HepG2 (cell line): ENCODE results near the gene TTC17. TPM values are rescaled to one million over a fixed set of nuclear protein-coding genes. Genes with fewer than 3 reads are reported as not detected.

Experiments used
- ADNP ChIP-seq: sonication (generic); formaldehyde crosslinking; IDR thresholded peaks from 2 replicates; pipeline ENCODE4 v1.4.0; 2020; ENCODE audit warnings: missing genetic modification reagents
- ATAD3A ChIP-seq: sonication (generic); formaldehyde crosslinking; IDR thresholded peaks from 2 replicates; pipeline ENCODE4 v1.4.0; 2020; ENCODE audit warnings: missing genetic modification reagents
- CBX1 ChIP-seq: IDR thresholded peaks from one replicate; pipeline ENCODE4 v1.6.1; 2016; ENCODE audit warnings: antibody characterized with exemption, low read depth
- GLMP ChIP-seq: sonication (generic); formaldehyde crosslinking; IDR thresholded peaks from 2 replicates; pipeline ENCODE4 v1.9.0; 2021; ENCODE audit warnings: missing genetic modification reagents, mild to moderate bottlenecking, borderline replicate concordance
- HMG20B ChIP-seq: conservative IDR thresholded peaks from 2 replicates; pipeline ENCODE4 v1.6.1; 2016; ENCODE audit warnings: missing genetic modification reagents, missing compliant biosample characterization
- KAT7 ChIP-seq: IDR thresholded peaks from 2 replicates; pipeline ENCODE4 v1.6.1; 2018; ENCODE audit warnings: borderline replicate concordance, missing compliant biosample characterization
- MXI1 ChIP-seq: IDR thresholded peaks from 3 replicates; pipeline ENCODE4 v1.6.1; 2012; ENCODE audit warnings: low read depth, low read length, inconsistent platforms, borderline replicate concordance
- NR2F1 ChIP-seq, 2 experiments: fragments of 450-650 bp in 1 of 2; formaldehyde crosslinking in 1 of 2; IDR thresholded peaks; 2 replicates each; pipeline versions ENCODE4 v1.5.0 to v1.6.1; 2016 to 2020; ENCODE audit warnings: mild to moderate bottlenecking in 1 of 2, missing compliant biosample characterization in 1 of 2, missing genetic modification reagents in 1 of 2, moderate library complexity in 1 of 2
- RFX3 ChIP-seq: IDR thresholded peaks from 2 replicates; pipeline ENCODE4 v1.6.1; 2016; ENCODE audit warnings: missing biosample characterization, missing genetic modification reagents
- RXRA ChIP-seq: sonication (generic); formaldehyde crosslinking; IDR thresholded peaks from 2 replicates; pipeline ENCODE4 v1.5.1; 2020; ENCODE audit warnings: missing genetic modification reagents
- SIN3A ChIP-seq: IDR thresholded peaks from 2 replicates; pipeline ENCODE4 v1.6.1; 2011; ENCODE audit warnings: low read depth, mild to moderate bottlenecking, control low read depth, low read length, borderline replicate concordance
- SMC3 ChIP-seq: IDR thresholded peaks from 2 replicates; pipeline ENCODE4 v1.6.1; 2011; ENCODE audit warnings: low read length, improper control_type of control experiment
- SNRNP70 ChIP-seq: fragments of 200-400 bp; formaldehyde crosslinking; IDR thresholded peaks from 2 replicates; pipeline ENCODE4 v1.6.1; 2017; ENCODE audit warnings: mild to moderate bottlenecking, low read depth, low read length, moderate library complexity
- SRSF4 ChIP-seq: fragments of 200-400 bp; formaldehyde crosslinking; IDR thresholded peaks from one replicate; pipeline ENCODE4 v1.6.1; 2018; ENCODE audit warnings: mild to moderate bottlenecking, low read depth, low read length, moderate library complexity; ENCODE audit not compliant: poor library complexity, severe bottlenecking
- TCF12 ChIP-seq, 2 experiments: fragments of 450-650 bp in 1 of 2; sonication (generic) in 1 of 2; formaldehyde crosslinking in 1 of 2; IDR thresholded peaks; 2 replicates each; pipeline versions ENCODE4 v1.6.1 to v1.8.0; 2017 to 2022; ENCODE audit warnings: antibody characterized with exemption in 1 of 2, mild to moderate bottlenecking in 1 of 2, missing genetic modification reagents in 1 of 2, moderate library complexity in 1 of 2
- ZFP90 ChIP-seq: sonication (generic); formaldehyde crosslinking; IDR thresholded peaks from 2 replicates; pipeline ENCODE4 v1.8.0; 2022; ENCODE audit warnings: missing genetic modification reagents, mild to moderate bottlenecking, inconsistent platforms, borderline replicate concordance
- ZNF207 ChIP-seq: fragments of 450-650 bp; IDR thresholded peaks from 2 replicates; pipeline ENCODE4 v1.6.1; 2016; ENCODE audit warnings: antibody characterized with exemption, borderline replicate concordance
- ZNF264 ChIP-seq: sonication (generic); formaldehyde crosslinking; IDR thresholded peaks from 2 replicates; pipeline ENCODE4 v1.4.0; 2020; ENCODE audit warnings: missing genetic modification reagents
- ZNF781 ChIP-seq: sonication (generic); formaldehyde crosslinking; IDR thresholded peaks from 2 replicates; pipeline ENCODE4 v1.5.1; 2020; ENCODE audit warnings: borderline replicate concordance, mild to moderate bottlenecking, missing genetic modification reagents; ENCODE audit errors: not compliant biosample characterization
- ZSCAN12 ChIP-seq: sonication (generic); formaldehyde crosslinking; IDR thresholded peaks from 2 replicates; pipeline ENCODE4 v1.9.0; 2021; ENCODE audit warnings: mild to moderate bottlenecking, missing genetic modification reagents
- polyA plus RNA-seq, 8 experiments: library from polyadenylated mRNA; depleted of rRNA in 3 of 8; stranded (reverse) in 7 of 8; unstranded in 1 of 8; fragments of >200 nt; fragmentation: Illumina TruSeq in 4 of 8; extraction: Trizol in 4 of 8; gene quantifications; 2 replicates each; pipeline versions ENCODE4 v1.2.1 to v1.2.3, GENCODE V29; 2011 to 2016; ENCODE audit warnings: low read depth in 4 of 8, missing spikeins in 1 of 8, mixed read lengths in 1 of 8; ENCODE audit not compliant: insufficient read depth in 1 of 8
- total RNA-seq, 5 experiments: library from RNA; depleted of rRNA; stranded (reverse); fragments of >200 nt; fragmentation: Illumina TruSeq; extraction: Trizol; gene quantifications; 2 replicates each; pipeline ENCODE4 v1.2.3, GENCODE V29; 2016; ENCODE audit warnings: low read depth in 1 of 5
- TF ChIP-seq, protein P1 (sequence below): sonication (generic); formaldehyde crosslinking; IDR thresholded peaks from 2 replicates; pipeline ENCODE4 v1.4.0; 2020; ENCODE audit warnings: missing genetic modification reagents
- TF ChIP-seq, protein P2 (sequence below): fragments of 450-650 bp; IDR thresholded peaks from 2 replicates; pipeline ENCODE4 v1.6.1; 2017
- TF ChIP-seq, protein P3 (sequence below): sonication (generic); formaldehyde crosslinking; IDR thresholded peaks from 2 replicates; pipeline ENCODE4 v1.4.0; 2020; ENCODE audit warnings: missing genetic modification reagents, borderline replicate concordance

Gene TTC17
- total and polyA plus RNA-seq, 2 of the 13 experiments (the other 11 are each of a cell fraction or from before 2014, with no cell fraction given), result 55.9 to 99.7 TPM

GRCh38 chr11:43358801-43359421 is at the start of gene TTC17 (continued):
- TF ChIP-seq, protein P1, sequence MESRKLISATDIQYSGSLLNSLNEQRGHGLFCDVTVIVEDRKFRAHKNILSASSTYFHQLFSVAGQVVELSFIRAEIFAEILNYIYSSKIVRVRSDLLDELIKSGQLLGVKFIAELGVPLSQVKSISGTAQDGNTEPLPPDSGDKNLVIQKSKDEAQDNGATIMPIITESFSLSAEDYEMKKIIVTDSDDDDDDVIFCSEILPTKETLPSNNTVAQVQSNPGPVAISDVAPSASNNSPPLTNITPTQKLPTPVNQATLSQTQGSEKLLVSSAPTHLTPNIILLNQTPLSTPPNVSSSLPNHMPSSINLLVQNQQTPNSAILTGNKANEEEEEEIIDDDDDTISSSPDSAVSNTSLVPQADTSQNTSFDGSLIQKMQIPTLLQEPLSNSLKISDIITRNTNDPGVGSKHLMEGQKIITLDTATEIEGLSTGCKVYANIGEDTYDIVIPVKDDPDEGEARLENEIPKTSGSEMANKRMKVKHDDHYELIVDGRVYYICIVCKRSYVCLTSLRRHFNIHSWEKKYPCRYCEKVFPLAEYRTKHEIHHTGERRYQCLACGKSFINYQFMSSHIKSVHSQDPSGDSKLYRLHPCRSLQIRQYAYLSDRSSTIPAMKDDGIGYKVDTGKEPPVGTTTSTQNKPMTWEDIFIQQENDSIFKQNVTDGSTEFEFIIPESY (CRISPR knock-in tag), result no peak
- TF ChIP-seq ZSCAN12 (CRISPR knock-in tag), result no peak
- no peak for TF ChIP-seq RFX3
- TF ChIP-seq GLMP (CRISPR knock-in tag), result no peak
- TF ChIP-seq SMC3, result no peak
- no peak for TF ChIP-seq ZNF207
- TF ChIP-seq ZFP90 (CRISPR knock-in tag), result peak; percentile 56; the same call in 1 of the 2 replicates
- TF ChIP-seq ATAD3A (CRISPR knock-in tag), result no peak
- peak; percentile 34; the same call in 1 of the 2 replicates for TF ChIP-seq KAT7 (CRISPR knock-in tag)
- TF ChIP-seq CBX1, result no peak
- TF ChIP-seq MXI1, result peak; percentile 11; the same call in 1 of the 3 replicates
- TF ChIP-seq SRSF4, result no peak
- TF ChIP-seq HMG20B (CRISPR knock-in tag), result no peak
- TF ChIP-seq, protein P2, sequence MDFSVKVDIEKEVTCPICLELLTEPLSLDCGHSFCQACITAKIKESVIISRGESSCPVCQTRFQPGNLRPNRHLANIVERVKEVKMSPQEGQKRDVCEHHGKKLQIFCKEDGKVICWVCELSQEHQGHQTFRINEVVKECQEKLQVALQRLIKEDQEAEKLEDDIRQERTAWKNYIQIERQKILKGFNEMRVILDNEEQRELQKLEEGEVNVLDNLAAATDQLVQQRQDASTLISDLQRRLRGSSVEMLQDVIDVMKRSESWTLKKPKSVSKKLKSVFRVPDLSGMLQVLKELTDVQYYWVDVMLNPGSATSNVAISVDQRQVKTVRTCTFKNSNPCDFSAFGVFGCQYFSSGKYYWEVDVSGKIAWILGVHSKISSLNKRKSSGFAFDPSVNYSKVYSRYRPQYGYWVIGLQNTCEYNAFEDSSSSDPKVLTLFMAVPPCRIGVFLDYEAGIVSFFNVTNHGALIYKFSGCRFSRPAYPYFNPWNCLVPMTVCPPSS, result no peak
- TF ChIP-seq, protein P3, sequence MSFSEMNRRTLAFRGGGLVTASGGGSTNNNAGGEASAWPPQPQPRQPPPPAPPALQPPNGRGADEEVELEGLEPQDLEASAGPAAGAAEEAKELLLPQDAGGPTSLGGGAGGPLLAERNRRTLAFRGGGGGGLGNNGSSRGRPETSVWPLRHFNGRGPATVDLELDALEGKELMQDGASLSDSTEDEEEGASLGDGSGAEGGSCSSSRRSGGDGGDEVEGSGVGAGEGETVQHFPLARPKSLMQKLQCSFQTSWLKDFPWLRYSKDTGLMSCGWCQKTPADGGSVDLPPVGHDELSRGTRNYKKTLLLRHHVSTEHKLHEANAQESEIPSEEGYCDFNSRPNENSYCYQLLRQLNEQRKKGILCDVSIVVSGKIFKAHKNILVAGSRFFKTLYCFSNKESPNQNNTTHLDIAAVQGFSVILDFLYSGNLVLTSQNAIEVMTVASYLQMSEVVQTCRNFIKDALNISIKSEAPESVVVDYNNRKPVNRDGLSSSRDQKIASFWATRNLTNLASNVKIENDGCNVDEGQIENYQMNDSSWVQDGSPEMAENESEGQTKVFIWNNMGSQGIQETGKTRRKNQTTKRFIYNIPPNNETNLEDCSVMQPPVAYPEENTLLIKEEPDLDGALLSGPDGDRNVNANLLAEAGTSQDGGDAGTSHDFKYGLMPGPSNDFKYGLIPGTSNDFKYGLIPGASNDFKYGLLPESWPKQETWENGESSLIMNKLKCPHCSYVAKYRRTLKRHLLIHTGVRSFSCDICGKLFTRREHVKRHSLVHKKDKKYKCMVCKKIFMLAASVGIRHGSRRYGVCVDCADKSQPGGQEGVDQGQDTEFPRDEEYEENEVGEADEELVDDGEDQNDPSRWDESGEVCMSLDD (CRISPR knock-in tag), result peak; percentile 64; the same call in 1 of the 2 replicates
- peak; percentile 68; the same call in 1 of the 2 replicates for TF ChIP-seq ZNF264 (CRISPR knock-in tag)
- TF ChIP-seq SNRNP70, result no peak
- TF ChIP-seq SIN3A, result peak; percentile 21; the same call in 1 of the 2 replicates
- TF ChIP-seq RXRA, result peak; percentile 79; the same call in 1 of the 2 replicates
- TF ChIP-seq ZNF781 (CRISPR knock-in tag), result peak; percentile 45
- no peak for TF ChIP-seq TCF12 (IDR thresholded peaks at IDR 0.05)
- TF ChIP-seq TCF12 (CRISPR knock-in tag; IDR thresholded peaks at IDR 0.05), result no peak
- TF ChIP-seq NR2F1 (CRISPR knock-in tag; IDR thresholded peaks at IDR 0.05), result 0 out of 4 replicates have a peak, but pooled peaks of 1 of the 2 experiments have one; percentile 23
- no peak for TF ChIP-seq ADNP (CRISPR knock-in tag)
